CD14-positive monocyte (primary cell): ENCODE measurements around the gene TES. TPM values are rescaled to one million over a fixed set of nuclear protein-coding genes. Genes with fewer than 3 reads are reported as not detected.
A peak's percentile ranks its signal among the peaks of the same experiment; 100 is the strongest.
"Not testable (repeated sequence)": the region's sequence is repeated elsewhere in the genome, so short reads cannot be mapped to it uniquely, and the experiment has no call there.

Source experiments
- DNase-seq, 3 donors: peaks; one replicate each; pipeline ENCODE4 v3.0.0-alpha.2; 2011 to 2022
- H2AFZ ChIP-seq: 2 replicates; pipeline ENCODE4 v1.6.0; 2012; ENCODE audit warnings: mild to moderate bottlenecking, low read depth, low read length, inconsistent platforms; ENCODE audit not compliant: insufficient read depth, poor library complexity, severe bottlenecking
- H3K27ac ChIP-seq, 2 donors: 1 replicate in 1 of 2; 2 replicates in 1 of 2; pipeline ENCODE4 v1.5.1; 2012 to 2013; ENCODE audit warnings: low read length in 2 of 2, control low read depth in 1 of 2, inconsistent platforms in 1 of 2, low read depth in 1 of 2, mild to moderate bottlenecking in 1 of 2
- H3K27me3 ChIP-seq, 2 donors: one replicate each; pipeline versions ENCODE4 v1.6.0 to v1.6.1; 2011 to 2013; ENCODE audit warnings: low read length in 2 of 2; ENCODE audit not compliant: control insufficient read depth in 2 of 2, insufficient read depth in 2 of 2
- H3K36me3 ChIP-seq, 2 donors: replicated peaks in 1 of 2; 1 replicate in 1 of 2; 2 replicates in 1 of 2; pipeline versions ENCODE4 v1.5.1 to v1.6.1; 2012 to 2013; ENCODE audit warnings: low read length in 2 of 2, control low read depth in 1 of 2, inconsistent platforms in 1 of 2, mild to moderate bottlenecking in 1 of 2; ENCODE audit not compliant: insufficient read depth in 2 of 2, control insufficient read depth in 1 of 2
- H3K4me1 ChIP-seq, 2 donors: 1 replicate in 1 of 2; 2 replicates in 1 of 2; pipeline versions ENCODE4 v1.5.1 to v1.6.1; 2012 to 2013; ENCODE audit warnings: low read length in 2 of 2, control low read depth in 1 of 2, inconsistent platforms in 1 of 2, mild to moderate bottlenecking in 1 of 2, moderate library complexity in 1 of 2; ENCODE audit not compliant: insufficient read depth in 2 of 2, control insufficient read depth in 1 of 2
- H3K4me2 ChIP-seq: replicated peaks from 2 replicates; pipeline ENCODE3; 2012; ENCODE audit warnings: low read length, moderate library complexity, mild to moderate bottlenecking; ENCODE audit not compliant: poor library complexity, severe bottlenecking; ENCODE audit errors: extremely low read depth
- H3K4me3 ChIP-seq, 3 experiments: fragments of 200-600 bp in 1 of 3; sonication (generic) in 1 of 3; replicated peaks in 1 of 3; 1 replicate in 2 of 3; 2 replicates in 1 of 3; pipeline ENCODE4 v1.5.1; 2011 to 2013; ENCODE audit warnings: low read length in 3 of 3, mild to moderate bottlenecking in 3 of 3, control low read depth in 2 of 3, low read depth in 2 of 3, inconsistent platforms in 1 of 3, moderate library complexity in 1 of 3
- H3K79me2 ChIP-seq: 2 replicates; pipeline ENCODE4 v1.6.0; 2012; ENCODE audit warnings: mild to moderate bottlenecking, control low read depth, inconsistent platforms, low read length, moderate library complexity; ENCODE audit not compliant: insufficient read depth
- H3K9ac ChIP-seq: 2 replicates; pipeline ENCODE4 v1.6.0; 2017; ENCODE audit warnings: low read length, mild to moderate bottlenecking; ENCODE audit not compliant: insufficient read depth, poor library complexity, severe bottlenecking
- H3K9me3 ChIP-seq, 2 donors: replicated peaks in 1 of 2; 1 replicate in 1 of 2; 2 replicates in 1 of 2; pipeline versions ENCODE4 v1.5.1 to v1.6.1; 2012 to 2013; ENCODE audit warnings: low read length in 2 of 2, control low read depth in 1 of 2; ENCODE audit not compliant: control insufficient read depth in 1 of 2, insufficient read depth in 1 of 2
- H4K20me1 ChIP-seq: 2 replicates; pipeline ENCODE4 v1.6.0; 2012; ENCODE audit warnings: mild to moderate bottlenecking, low read length, control low read depth, moderate library complexity; ENCODE audit not compliant: insufficient read depth
- H3K27ac Mint-ChIP-seq, 7 donors: one replicate each; pipeline ENCODE4 v1.8.0; 2020; ENCODE audit warnings: mild to moderate bottlenecking in 7 of 7, mixed read lengths in 7 of 7, moderate library complexity in 6 of 7, inconsistent platforms in 2 of 7
- H3K27me3 Mint-ChIP-seq, 3 donors: one replicate each; pipeline ENCODE4 v1.8.0; 2021 to 2022; ENCODE audit warnings: low read depth in 3 of 3, mild to moderate bottlenecking in 3 of 3, mixed read lengths in 3 of 3, moderate library complexity in 3 of 3, inconsistent platforms in 1 of 3
- H3K36me3 Mint-ChIP-seq, 2 donors: one replicate each; pipeline ENCODE4 v1.8.0; 2020; ENCODE audit warnings: mixed read lengths in 2 of 2, inconsistent platforms in 1 of 2, mild to moderate bottlenecking in 1 of 2
- H3K4me1 Mint-ChIP-seq: one replicate; pipeline ENCODE4 v1.8.0; 2020; ENCODE audit warnings: mild to moderate bottlenecking, mixed read lengths
- H3K4me3 Mint-ChIP-seq, 2 donors: one replicate each; pipeline ENCODE4 v1.8.0; 2020; ENCODE audit warnings: mild to moderate bottlenecking in 2 of 2, mixed read lengths in 2 of 2, moderate library complexity in 1 of 2
- H3K9me3 Mint-ChIP-seq, 7 donors: one replicate each; pipeline ENCODE4 v1.8.0; 2020 to 2022; ENCODE audit warnings: mixed read lengths in 7 of 7, mild to moderate bottlenecking in 6 of 7, moderate library complexity in 6 of 7, inconsistent platforms in 2 of 7
- WGBS: methylation state at CpG from one replicate; pipeline ENCODE4 v1.1.5; 2013; ENCODE audit warnings: missing lambda C conversion rate; ENCODE audit not compliant: insufficient coverage; 5-methylcytosine and 5-hydroxymethylcytosine counted together
- intact Hi-C, 2 donors: fragments of 100-400 bp; cut with micrococcal nuclease; formaldehyde crosslinking; loops; one replicate each; pipeline versions ENCODE4 v1.15.0 to v1.15.1; 2023
- polyA plus RNA-seq, 3 donors: library from polyadenylated mRNA; depleted of rRNA in 1 of 3; unstranded in 2 of 3; stranded (reverse) in 1 of 3; fragments of 300-500 nt in 2 of 3; fragments of >200 nt in 1 of 3; fragmentation: Illumina TruSeq in 2 of 3; gene quantifications; 1 replicate in 2 of 3; 2 replicates in 1 of 3; pipeline ENCODE4 v1.2.3, GENCODE V29; 2012 to 2021
- TF ChIP-seq, protein P1 (sequence below): fragments of 200-600 bp; IDR thresholded peaks from one replicate; pipeline ENCODE4 v1.8.0; 2022; ENCODE audit warnings: antibody characterized with exemption, mild to moderate bottlenecking

The TES gene
- polyA plus RNA-seq, 3 donors = 61.7 to 104 (median 89.0) TPM

DNA sequence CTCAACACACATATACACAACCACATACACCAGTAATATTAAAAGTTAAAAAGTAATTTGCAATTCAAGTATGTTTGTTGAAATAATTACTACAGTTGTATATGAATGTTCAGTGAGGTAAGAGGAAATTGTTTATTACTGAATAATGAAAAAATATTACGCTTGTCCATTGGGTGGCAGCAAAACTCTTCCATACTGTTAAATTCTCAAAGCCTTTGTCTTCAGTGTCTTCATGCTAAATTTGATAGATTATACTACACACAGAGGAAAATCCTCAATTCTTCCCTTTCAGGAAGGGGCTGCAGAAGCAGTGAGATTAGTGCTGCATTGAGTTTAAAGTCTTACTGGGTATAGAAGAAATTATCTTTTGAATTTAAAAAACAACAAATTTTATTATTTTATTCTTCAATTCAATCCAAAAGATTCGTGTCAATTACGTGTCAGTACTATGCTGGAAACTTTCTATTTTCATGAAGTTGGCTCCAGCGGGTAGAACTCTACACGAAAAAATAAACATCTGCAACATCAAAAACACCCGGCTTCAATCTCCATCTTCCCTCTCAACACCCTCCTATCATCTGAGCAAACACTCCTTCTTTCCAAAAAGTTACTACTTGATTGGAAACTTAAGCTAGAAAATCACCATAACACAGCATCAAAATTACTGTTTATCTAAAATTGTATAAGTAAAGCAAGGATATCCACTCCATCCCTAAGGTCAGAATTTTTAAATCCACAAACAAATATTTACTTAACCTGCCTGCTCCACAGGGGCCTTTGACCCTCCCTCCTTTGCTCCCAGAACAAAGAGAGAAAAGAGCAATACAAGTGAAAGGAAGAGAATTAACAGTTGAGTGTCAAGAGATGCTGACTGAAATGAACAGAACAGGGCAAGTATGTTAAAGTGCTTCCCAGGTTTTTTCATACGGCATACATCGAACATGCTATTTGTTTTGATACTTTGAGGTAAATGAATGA lies 37.0 kb upstream of the TES start:
- no peaks in the 10 kb centered on the region for H3K9me3 ChIP-seq
- peak; percentile 51 to 73 (median 54) for DNase-seq
- no peak overlapping the region for H3K27ac Mint-ChIP-seq
- H3K4me3 Mint-ChIP-seq = no peak overlapping the region
- TF ChIP-seq, protein P1, sequence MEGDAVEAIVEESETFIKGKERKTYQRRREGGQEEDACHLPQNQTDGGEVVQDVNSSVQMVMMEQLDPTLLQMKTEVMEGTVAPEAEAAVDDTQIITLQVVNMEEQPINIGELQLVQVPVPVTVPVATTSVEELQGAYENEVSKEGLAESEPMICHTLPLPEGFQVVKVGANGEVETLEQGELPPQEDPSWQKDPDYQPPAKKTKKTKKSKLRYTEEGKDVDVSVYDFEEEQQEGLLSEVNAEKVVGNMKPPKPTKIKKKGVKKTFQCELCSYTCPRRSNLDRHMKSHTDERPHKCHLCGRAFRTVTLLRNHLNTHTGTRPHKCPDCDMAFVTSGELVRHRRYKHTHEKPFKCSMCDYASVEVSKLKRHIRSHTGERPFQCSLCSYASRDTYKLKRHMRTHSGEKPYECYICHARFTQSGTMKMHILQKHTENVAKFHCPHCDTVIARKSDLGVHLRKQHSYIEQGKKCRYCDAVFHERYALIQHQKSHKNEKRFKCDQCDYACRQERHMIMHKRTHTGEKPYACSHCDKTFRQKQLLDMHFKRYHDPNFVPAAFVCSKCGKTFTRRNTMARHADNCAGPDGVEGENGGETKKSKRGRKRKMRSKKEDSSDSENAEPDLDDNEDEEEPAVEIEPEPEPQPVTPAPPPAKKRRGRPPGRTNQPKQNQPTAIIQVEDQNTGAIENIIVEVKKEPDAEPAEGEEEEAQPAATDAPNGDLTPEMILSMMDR = peak; percentile 82
- WGBS = 87% methylated on average over 6 of the region's 8 CpGs
- H4K20me1 ChIP-seq = no peaks in the 10 kb centered on the region
- H3K27me3 Mint-ChIP-seq = no peaks in the 10 kb centered on the region
- H3K9me3 Mint-ChIP-seq = peaks cover 0 to 4% (median 0%) of the 10 kb centered on the region in 7 donors
- H3K4me1 ChIP-seq = no peaks in the 10 kb centered on the region
- no peak overlapping the region for H3K9ac ChIP-seq
- H3K27ac ChIP-seq = no peak overlapping the region
- no peak overlapping the region for H3K4me3 ChIP-seq
- H3K36me3 ChIP-seq = no peaks in the 10 kb centered on the region
- H3K27me3 ChIP-seq = no peaks in the 10 kb centered on the region
- intact Hi-C loops = loop anchor here in 1 of 2 donors (10.0 kb wide), 1 partner anchor 631 kb away; no protein-coding TSS in a partner anchor
- H2AFZ ChIP-seq = no peak overlapping the region
- peaks cover 0 to 2% of the 10 kb centered on the region in 2 donors for H3K36me3 Mint-ChIP-seq
- H3K4me1 Mint-ChIP-seq = no peaks in the 10 kb centered on the region
- no peak overlapping the region for H3K4me2 ChIP-seq
- H3K79me2 ChIP-seq = no peaks in the 10 kb centered on the region

DNA sequence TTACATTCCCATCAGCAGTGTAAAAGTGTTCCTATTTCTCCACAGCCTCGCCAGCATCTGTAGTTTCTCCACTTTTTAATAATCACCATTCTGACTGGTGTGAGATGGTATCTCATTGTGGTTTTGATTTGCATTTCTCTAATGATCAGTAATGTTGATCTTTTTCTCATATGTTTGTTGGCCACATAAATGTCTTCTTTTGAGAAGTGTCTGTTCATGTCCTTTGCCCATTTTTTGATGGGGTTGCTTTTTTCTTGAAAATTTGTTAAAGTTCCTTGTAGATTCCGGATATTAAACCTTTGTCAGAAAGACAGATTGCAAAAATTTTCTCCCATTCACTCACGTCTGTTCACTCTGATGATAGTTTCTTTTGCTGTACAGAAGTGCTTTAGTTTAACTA lies 35.2 kb upstream of the TES start:
- not testable (repeated sequence) for H3K9me3 Mint-ChIP-seq

More for the DNA sequence above, 35.2 kb upstream of the TES start:
- not testable (repeated sequence) for H3K9me3 ChIP-seq, H3K36me3 Mint-ChIP-seq, H3K4me2 ChIP-seq, DNase-seq, H3K9ac ChIP-seq, H3K4me1 Mint-ChIP-seq, H3K4me3 ChIP-seq, H4K20me1 ChIP-seq, H3K4me3 Mint-ChIP-seq, H3K36me3 ChIP-seq, H3K27me3 ChIP-seq, H3K27ac Mint-ChIP-seq, H3K79me2 ChIP-seq, H3K4me1 ChIP-seq, H2AFZ ChIP-seq, H3K27ac ChIP-seq, H3K27me3 Mint-ChIP-seq
- no CpG with 5 or more reads among the region's 3 CpGs for WGBS
- intact Hi-C loops = loop anchor here in 1 of 2 donors (5.0 to 10.0 kb wide), 2 partner anchors 62 to 630 kb away; no protein-coding TSS in a partner anchor
